Endothelial cell of umbilical vein (primary cell): ENCODE results near the gene DPYSL4. TPM values are rescaled to one million over a fixed set of nuclear protein-coding genes. Genes with fewer than 3 reads are reported as not detected.

Experiments
- BruUV-seq: library from RNA; stranded (reverse); fragments of 400-500 nt; replicated peaks from 2 replicates; lab custom pipeline; 2021; lab: Mats Ljungman, UMichigan
- CTCF ChIA-PET: fragments of 300-600, 350-600 bp; sonication (Branson Sonifier 250); formaldehyde crosslinking; loops from one replicate; lab custom pipeline; 2021; ENCODE audit warnings: antibody characterized with exemption, inconsistent platforms; lab: Charles Lee
- POLR2A ChIA-PET: fragments of 300-600, 350-600 bp; sonication (Branson Sonifier 250); formaldehyde crosslinking; loops from one replicate; lab custom pipeline; 2021; ENCODE audit warnings: antibody characterized with exemption, inconsistent platforms; lab: Charles Lee
- DNase-seq: peaks from one replicate; pipeline ENCODE4 v3.0.0-alpha.2; 2011; ENCODE audit warnings: low read depth, low spot score
- FAIRE-seq: peaks from 2 replicates; lab custom pipeline; 2011; peaks lifted over from hg19 to GRCh38; lab: Jason Lieb, UNC
- H2AFZ ChIP-seq: 2 replicates; pipeline ENCODE4 v1.6.0; 2012; ENCODE audit warnings: low read depth, low read length, control low read depth, inconsistent platforms
- H3K27ac ChIP-seq: 2 replicates; pipeline ENCODE4 v1.5.1; 2011; ENCODE audit warnings: low read depth, mild to moderate bottlenecking, control low read depth, low read length, moderate library complexity; ENCODE audit not compliant: insufficient read depth
- H3K27me3 ChIP-seq, 2 experiments: 2 replicates each; pipeline versions ENCODE4 v1.6.0 to v1.6.1; 2011; ENCODE audit warnings: low read length in 2 of 2, mixed read lengths in 1 of 2; ENCODE audit not compliant: control insufficient read depth in 2 of 2, insufficient read depth in 2 of 2
- H3K36me3 ChIP-seq, 2 experiments: 2 replicates in 1 of 2; 3 replicates in 1 of 2; pipeline ENCODE4 v1.5.1; 2011; ENCODE audit warnings: low read length in 2 of 2, mild to moderate bottlenecking in 1 of 2, moderate library complexity in 1 of 2; ENCODE audit not compliant: control insufficient read depth in 2 of 2, insufficient read depth in 2 of 2; ENCODE audit errors: extremely low read depth in 1 of 2
- H3K4me1 ChIP-seq: 3 replicates; pipeline ENCODE4 v1.5.1; 2011; ENCODE audit warnings: mild to moderate bottlenecking, low read length; ENCODE audit not compliant: control insufficient read depth, insufficient read depth; ENCODE audit errors: extremely low read depth
- H3K4me2 ChIP-seq: 2 replicates; pipeline ENCODE4 v1.6.1; 2011; ENCODE audit warnings: low read length, control low read depth, mixed read lengths; ENCODE audit not compliant: insufficient read depth
- H3K4me3 ChIP-seq, 3 experiments: fragments of 200-600 bp in 1 of 3; sonication (generic), shearing (Covaris generic) in 1 of 3; replicated peaks in 1 of 3; 2 replicates each; pipeline ENCODE4 v1.5.1; 2011 to 2016; ENCODE audit warnings: control low read depth in 3 of 3, low read length in 3 of 3, mild to moderate bottlenecking in 2 of 3, inconsistent platforms in 1 of 3, low read depth in 1 of 3, moderate library complexity in 1 of 3; ENCODE audit not compliant: insufficient read depth in 1 of 3
- H3K79me2 ChIP-seq: 2 replicates; pipeline ENCODE4 v1.6.0; 2012; ENCODE audit warnings: low read length, inconsistent platforms; ENCODE audit not compliant: control insufficient read depth, insufficient read depth
- H3K9ac ChIP-seq: replicated peaks from 2 replicates; pipeline ENCODE3; 2011; ENCODE audit warnings: low read length, control low read depth; ENCODE audit not compliant: insufficient read depth; ENCODE audit errors: extremely low read depth
- H3K9me1 ChIP-seq: replicated peaks from 3 replicates; pipeline ENCODE4 v1.6.0; 2011; ENCODE audit warnings: mild to moderate bottlenecking, low read length; ENCODE audit not compliant: control insufficient read depth, insufficient read depth; ENCODE audit errors: extremely low read depth
- H3K9me3 ChIP-seq: replicated peaks from 2 replicates; pipeline ENCODE4 v1.5.1; 2012; ENCODE audit warnings: low read length, inconsistent platforms; ENCODE audit not compliant: control insufficient read depth, insufficient read depth
- H4K20me1 ChIP-seq: replicated peaks from 2 replicates; pipeline ENCODE3; 2011; ENCODE audit warnings: mild to moderate bottlenecking, low read length; ENCODE audit not compliant: control insufficient read depth, insufficient read depth; ENCODE audit errors: extremely low read depth
- EZH2 ChIP-seq: IDR thresholded peaks from 2 replicates; pipeline ENCODE4 v1.6.1; 2012; ENCODE audit warnings: borderline replicate concordance, low read depth, mild to moderate bottlenecking, moderate library complexity, low read length, inconsistent platforms; ENCODE audit not compliant: severe bottlenecking
- FOS ChIP-seq: IDR thresholded peaks from 2 replicates; pipeline ENCODE4 v1.6.1; 2011; ENCODE audit warnings: mild to moderate bottlenecking, low read length, moderate library complexity, borderline replicate concordance; ENCODE audit not compliant: insufficient read depth
- GATA2 ChIP-seq: IDR thresholded peaks from 2 replicates; pipeline ENCODE4 v1.7.0; 2011; ENCODE audit warnings: low read depth, mild to moderate bottlenecking, moderate library complexity, mixed read lengths, low read length; ENCODE audit not compliant: insufficient read length, insufficient read depth
- JUN ChIP-seq: IDR thresholded peaks from 2 replicates; pipeline ENCODE4 v1.6.1; 2011; ENCODE audit warnings: borderline replicate concordance, low read depth; ENCODE audit not compliant: insufficient read length, insufficient read depth
- MYC ChIP-seq: IDR thresholded peaks from one replicate; pipeline ENCODE4 v1.6.1; 2011; ENCODE audit warnings: mild to moderate bottlenecking, low read depth, low read length
- POLR2A ChIP-seq: IDR thresholded peaks from 2 replicates; pipeline ENCODE4 v1.6.1; 2012; ENCODE audit warnings: low read depth, mild to moderate bottlenecking, control low read depth, low read length
- POLR2AphosphoS5 ChIP-seq: IDR thresholded peaks from 2 replicates; pipeline ENCODE4 v1.6.1; 2012; ENCODE audit warnings: low read depth, mild to moderate bottlenecking, control low read depth, low read length, moderate library complexity; ENCODE audit not compliant: insufficient read depth
- dilution Hi-C: fragments of 300-500 bp; cut with MboI; formaldehyde crosslinking; loops from one replicate; pipeline ENCODE4 v1.15.0; 2019; ENCODE audit warnings: low sequenced_read_pairs; ENCODE audit not compliant: extremely low pct_ligation_motif_present
- intact Hi-C: fragments of 100-400 bp; cut with micrococcal nuclease; formaldehyde crosslinking; loops from one replicate; pipeline ENCODE4 v1.10.0; 2022
- polyA plus RNA-seq, 4 experiments: library from polyadenylated mRNA; depleted of rRNA in 3 of 4; stranded (reverse) in 3 of 4; unstranded in 1 of 4; fragments of >200 nt; gene quantifications; 2 replicates each; pipeline versions ENCODE4 v1.2.1 to v1.2.3, GENCODE V29; 2011 to 2012; ENCODE audit warnings: missing spikeins in 1 of 4
- total RNA-seq: library from RNA; stranded (reverse); gene quantifications from 2 replicates; pipeline ENCODE4 v1.2.3, GENCODE V29; 2021
- TF ChIP-seq, protein P1 (sequence below): IDR thresholded peaks from 2 replicates; pipeline ENCODE4 v1.6.1; 2011; ENCODE audit not compliant: insufficient read depth, insufficient read length
- TF ChIP-seq, protein P2 (sequence below), 2 donors: IDR thresholded peaks; 1 replicate in 1 of 2; 2 replicates in 1 of 2; pipeline ENCODE4 v1.5.1; 2011; ENCODE audit warnings: low read length in 2 of 2, mild to moderate bottlenecking in 2 of 2, moderate library complexity in 2 of 2, control low read depth in 1 of 2, inconsistent platforms in 1 of 2, low read depth in 1 of 2; ENCODE audit not compliant: insufficient read depth in 1 of 2; ENCODE audit errors: extremely low read depth in 1 of 2

The DPYSL4 gene
- total and polyA plus RNA-seq, 2 donors (not counting 3 experiments of a cell fraction or from before 2014, with no cell fraction given), result 27.1 to 60.0 TPM

DNA sequence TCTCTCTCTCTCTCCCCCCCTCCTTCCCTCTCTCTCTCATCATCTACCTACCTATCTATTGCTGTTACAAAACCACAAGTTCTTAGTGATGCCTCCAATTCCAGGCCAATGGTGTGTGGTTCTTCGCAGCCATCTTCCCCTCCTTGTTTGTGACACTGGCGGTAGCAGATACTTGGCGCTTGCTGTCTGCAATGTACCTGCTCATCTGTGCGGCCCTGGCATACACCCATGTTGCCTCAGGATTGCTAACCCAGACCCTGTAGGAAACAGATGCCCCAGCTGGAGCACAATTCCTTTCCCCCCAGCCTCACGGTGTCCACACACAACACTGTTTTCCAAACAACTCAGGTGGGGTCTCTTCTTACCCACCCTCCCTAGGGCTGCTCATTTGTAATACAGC lies 13.6 kb upstream of the DPYSL4 start:
- H3K79me2 ChIP-seq, result no peaks in the 10 kb centered on the region
- H3K9me1 ChIP-seq, result no peaks in the 10 kb centered on the region

More for the DNA sequence above, 13.6 kb upstream of the DPYSL4 start:
- no peak overlapping the region for H3K27ac ChIP-seq
- no peaks in the 10 kb centered on the region for H4K20me1 ChIP-seq
- DNase-seq (no peak), FAIRE-seq (no peak)
- no peak overlapping the region for H2AFZ ChIP-seq
- H3K27me3 ChIP-seq, result peaks cover 0 to 4% of the 10 kb centered on the region in 2 experiments
- H3K36me3 ChIP-seq, result no peaks in the 10 kb centered on the region
- TF ChIP-seq GATA2, result no peak
- TF ChIP-seq EZH2, result no peak
- TF ChIP-seq, protein P1, sequence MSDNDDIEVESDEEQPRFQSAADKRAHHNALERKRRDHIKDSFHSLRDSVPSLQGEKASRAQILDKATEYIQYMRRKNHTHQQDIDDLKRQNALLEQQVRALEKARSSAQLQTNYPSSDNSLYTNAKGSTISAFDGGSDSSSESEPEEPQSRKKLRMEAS, result no peak
- TF ChIP-seq JUN, result no peak
- TF ChIP-seq FOS, result no peak
- TF ChIP-seq, protein P2, sequence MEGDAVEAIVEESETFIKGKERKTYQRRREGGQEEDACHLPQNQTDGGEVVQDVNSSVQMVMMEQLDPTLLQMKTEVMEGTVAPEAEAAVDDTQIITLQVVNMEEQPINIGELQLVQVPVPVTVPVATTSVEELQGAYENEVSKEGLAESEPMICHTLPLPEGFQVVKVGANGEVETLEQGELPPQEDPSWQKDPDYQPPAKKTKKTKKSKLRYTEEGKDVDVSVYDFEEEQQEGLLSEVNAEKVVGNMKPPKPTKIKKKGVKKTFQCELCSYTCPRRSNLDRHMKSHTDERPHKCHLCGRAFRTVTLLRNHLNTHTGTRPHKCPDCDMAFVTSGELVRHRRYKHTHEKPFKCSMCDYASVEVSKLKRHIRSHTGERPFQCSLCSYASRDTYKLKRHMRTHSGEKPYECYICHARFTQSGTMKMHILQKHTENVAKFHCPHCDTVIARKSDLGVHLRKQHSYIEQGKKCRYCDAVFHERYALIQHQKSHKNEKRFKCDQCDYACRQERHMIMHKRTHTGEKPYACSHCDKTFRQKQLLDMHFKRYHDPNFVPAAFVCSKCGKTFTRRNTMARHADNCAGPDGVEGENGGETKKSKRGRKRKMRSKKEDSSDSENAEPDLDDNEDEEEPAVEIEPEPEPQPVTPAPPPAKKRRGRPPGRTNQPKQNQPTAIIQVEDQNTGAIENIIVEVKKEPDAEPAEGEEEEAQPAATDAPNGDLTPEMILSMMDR (IDR thresholded peaks at IDR 0.05; ENCODE audit: extremely low read depth in 1 of 2, insufficient read depth in 1 of 2, low read depth in 1 of 2, low read length in 2 of 2), result no peak
- no peak for TF ChIP-seq POLR2A
- no peak for TF ChIP-seq MYC
- no peak for TF ChIP-seq POLR2AphosphoS5
- no peaks in the 10 kb centered on the region for H3K9me3 ChIP-seq
- H3K4me1 ChIP-seq, result no peaks in the 10 kb centered on the region
- BruUV-seq, result no TSS peak
- ChIA-PET POLR2A (no interaction called here), CTCF (no interaction called here)
- intact Hi-C loops, result no loop called here
- no peak overlapping the region for H3K9ac ChIP-seq
- dilution Hi-C loops, result no loop called here
- no peak overlapping the region for H3K4me3 ChIP-seq
- no peak overlapping the region for H3K4me2 ChIP-seq
